ENCODE results near the gene CADM3. TPM values are rescaled to one million over a fixed set of nuclear protein-coding genes. Genes with fewer than 3 reads are reported as not detected.

The CADM3 gene
- total RNA-seq, 1 donor from 2014 or later = 5.8 TPM

DNA sequence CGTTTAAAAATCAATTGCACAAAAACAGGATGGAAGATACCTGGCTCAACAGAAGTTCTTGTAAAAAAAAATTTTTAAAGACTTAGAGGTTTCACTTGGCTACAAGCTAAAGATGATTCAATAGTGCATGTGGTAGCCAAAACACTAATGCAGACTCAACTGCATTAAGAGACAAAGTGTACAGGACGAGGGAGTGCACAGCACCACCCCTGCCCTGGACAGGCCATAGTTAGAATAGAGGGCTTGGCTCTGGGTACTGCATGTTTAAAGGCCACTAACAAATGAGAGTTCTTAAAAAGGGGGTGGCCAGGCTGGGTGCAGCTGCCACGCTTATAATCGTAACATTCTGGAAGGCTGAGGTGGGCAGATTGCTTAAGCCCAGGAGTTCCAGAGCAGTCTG lies 41.2 kb downstream of the CADM3 start:
- Mint-ChIP-seq H3K4me3 (no peak overlapping the region), H3K27me3 (peaks cover 74% of the 10 kb centered on the region), H3K27ac (no peak overlapping the region), H3K4me1 (ENCODE audit: unreplicated experiment) (no peaks in the 10 kb centered on the region), H3K9me3 (no peaks in the 10 kb centered on the region), H3K36me3 (no peaks in the 10 kb centered on the region)
- TF ChIP-seq, protein P1, sequence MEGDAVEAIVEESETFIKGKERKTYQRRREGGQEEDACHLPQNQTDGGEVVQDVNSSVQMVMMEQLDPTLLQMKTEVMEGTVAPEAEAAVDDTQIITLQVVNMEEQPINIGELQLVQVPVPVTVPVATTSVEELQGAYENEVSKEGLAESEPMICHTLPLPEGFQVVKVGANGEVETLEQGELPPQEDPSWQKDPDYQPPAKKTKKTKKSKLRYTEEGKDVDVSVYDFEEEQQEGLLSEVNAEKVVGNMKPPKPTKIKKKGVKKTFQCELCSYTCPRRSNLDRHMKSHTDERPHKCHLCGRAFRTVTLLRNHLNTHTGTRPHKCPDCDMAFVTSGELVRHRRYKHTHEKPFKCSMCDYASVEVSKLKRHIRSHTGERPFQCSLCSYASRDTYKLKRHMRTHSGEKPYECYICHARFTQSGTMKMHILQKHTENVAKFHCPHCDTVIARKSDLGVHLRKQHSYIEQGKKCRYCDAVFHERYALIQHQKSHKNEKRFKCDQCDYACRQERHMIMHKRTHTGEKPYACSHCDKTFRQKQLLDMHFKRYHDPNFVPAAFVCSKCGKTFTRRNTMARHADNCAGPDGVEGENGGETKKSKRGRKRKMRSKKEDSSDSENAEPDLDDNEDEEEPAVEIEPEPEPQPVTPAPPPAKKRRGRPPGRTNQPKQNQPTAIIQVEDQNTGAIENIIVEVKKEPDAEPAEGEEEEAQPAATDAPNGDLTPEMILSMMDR (conservative IDR thresholded peaks at IDR 0.05) = no peak
- DNase-seq (ENCODE audit: extremely low spot score, unreplicated experiment) = no peak

DNA sequence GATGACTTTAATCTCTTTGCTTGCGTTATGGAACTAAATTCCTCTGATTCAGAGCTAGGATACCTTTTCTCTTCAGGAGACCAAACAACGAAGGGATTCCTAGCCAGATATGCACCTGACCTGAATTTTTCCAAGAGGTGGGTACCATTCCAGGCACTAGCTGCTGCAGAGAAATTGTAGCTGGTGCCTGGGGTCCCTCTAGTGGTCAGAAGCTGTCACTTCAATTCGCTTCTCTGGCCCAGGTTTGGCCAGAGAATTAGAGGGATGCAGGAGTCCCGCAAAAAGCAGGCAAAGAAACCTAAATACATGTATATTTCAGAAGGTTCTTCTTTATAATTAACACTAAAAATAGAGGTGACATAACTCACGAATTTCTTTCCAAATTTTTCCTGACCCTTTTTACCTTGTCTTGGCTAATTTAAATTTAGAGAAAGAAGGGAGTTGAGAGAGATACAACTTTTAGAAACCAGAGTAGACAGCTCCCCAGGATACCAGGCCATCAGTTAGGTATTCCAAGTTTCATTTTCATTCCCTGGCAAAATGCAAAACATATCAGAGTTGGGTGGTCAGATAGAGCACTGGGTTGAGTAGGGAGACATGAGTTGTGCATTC lies 42.8 kb downstream of the CADM3 start:
- DNase-seq (ENCODE audit: extremely low spot score, unreplicated experiment) = no peak
- Mint-ChIP-seq H3K27me3 (peaks cover 62% of the 10 kb centered on the region), H3K4me3 (no peak overlapping the region)

GRCh38 chr1:159218649-159219636 lies 47.5 kb downstream of the CADM3 start:
- Mint-ChIP-seq H3K36me3 (no peaks in the 10 kb centered on the region), H3K4me3 (no peak overlapping the region), H3K4me1 (ENCODE audit: unreplicated experiment) (no peaks in the 10 kb centered on the region), H3K9me3 (no peaks in the 10 kb centered on the region), H3K27me3 (peaks cover 32% of the 10 kb centered on the region), H3K27ac (no peak overlapping the region)
- TF ChIP-seq, protein P1 (conservative IDR thresholded peaks at IDR 0.05) = no peak
- peak; percentile 63 for DNase-seq (ENCODE audit: extremely low spot score, unreplicated experiment)

More for the DNA sequence above, 42.8 kb downstream of the CADM3 start:
- no peaks in the 10 kb centered on the region for H3K36me3 Mint-ChIP-seq
- H3K4me1 Mint-ChIP-seq (ENCODE audit: unreplicated experiment) = no peaks in the 10 kb centered on the region
- H3K9me3 Mint-ChIP-seq = no peaks in the 10 kb centered on the region
- TF ChIP-seq, protein P1 (conservative IDR thresholded peaks at IDR 0.05) = peak; percentile 90
- H3K27ac Mint-ChIP-seq = no peak overlapping the region

DNA sequence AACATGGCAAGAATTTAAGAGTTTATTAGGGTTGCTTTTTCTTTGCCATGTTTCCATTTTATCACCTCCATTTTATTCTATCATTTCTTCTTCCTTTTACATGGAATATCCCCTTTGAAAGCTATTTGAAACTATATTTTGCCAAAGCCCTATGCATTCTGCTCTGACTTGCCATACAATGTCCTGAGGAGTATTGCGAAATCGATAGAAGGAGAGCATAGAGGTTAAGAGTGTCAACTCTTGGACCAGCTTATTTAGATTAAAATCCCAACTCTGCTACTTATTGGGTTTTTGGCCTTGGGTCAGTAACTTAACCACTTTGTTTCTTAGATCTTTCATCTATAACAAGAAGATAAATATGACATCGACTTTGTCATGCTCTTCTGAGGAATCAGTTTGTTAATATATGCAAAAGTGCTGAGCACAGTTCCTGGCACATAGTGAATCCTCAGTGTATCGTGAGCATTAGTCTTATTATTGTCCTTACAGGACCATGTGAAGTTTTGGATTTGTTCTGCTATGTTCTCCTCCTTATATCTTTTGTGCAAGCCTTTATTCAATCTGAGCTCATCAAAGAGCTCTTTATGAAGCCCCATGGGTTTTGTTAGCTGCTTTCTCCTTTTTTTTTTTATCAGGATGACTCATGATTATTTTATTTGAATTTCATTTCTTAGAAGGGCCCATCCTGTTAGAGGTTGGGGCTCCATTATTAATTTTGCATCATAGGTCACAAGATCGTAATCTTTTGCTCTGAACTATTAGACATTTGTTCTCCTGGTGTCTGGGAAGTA lies 50.9 kb downstream of the CADM3 start:
- Mint-ChIP-seq H3K4me1 (ENCODE audit: unreplicated experiment) (no peaks in the 10 kb centered on the region), H3K9me3 (no peaks in the 10 kb centered on the region), H3K4me3 (no peak overlapping the region), H3K36me3 (no peaks in the 10 kb centered on the region), H3K27ac (no peak overlapping the region), H3K27me3 (peaks cover 17% of the 10 kb centered on the region)
- TF ChIP-seq, protein P1 (conservative IDR thresholded peaks at IDR 0.05) = no peak
- DNase-seq (ENCODE audit: extremely low spot score, unreplicated experiment) = no peak

DNA sequence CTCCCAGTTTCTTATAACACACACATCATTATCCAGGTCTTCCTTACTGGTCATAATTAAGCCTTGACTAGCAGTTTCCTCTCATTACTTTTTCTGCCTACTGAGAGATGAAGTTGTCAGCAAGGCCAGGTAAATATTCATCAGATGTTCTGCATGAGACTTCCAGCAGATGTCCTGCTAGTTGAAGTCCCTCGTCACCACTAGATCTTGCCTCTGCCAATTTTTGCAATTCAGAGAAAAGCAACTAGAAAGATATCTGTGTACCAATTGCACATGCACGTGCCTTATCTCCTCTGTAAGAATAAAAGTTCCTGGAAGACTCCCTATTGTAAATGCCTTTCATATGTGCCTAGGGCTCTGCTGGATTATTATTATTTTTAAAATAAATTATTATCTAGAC lies 51.6 kb downstream of the CADM3 start:
- no peaks in the 10 kb centered on the region for H3K9me3 Mint-ChIP-seq
- peaks cover 11% of the 10 kb centered on the region for H3K27me3 Mint-ChIP-seq
- no peaks in the 10 kb centered on the region for H3K36me3 Mint-ChIP-seq
- H3K4me3 Mint-ChIP-seq = no peak overlapping the region
- H3K27ac Mint-ChIP-seq = no peak overlapping the region
- TF ChIP-seq, protein P1 (conservative IDR thresholded peaks at IDR 0.05) = no peak
- H3K4me1 Mint-ChIP-seq (ENCODE audit: unreplicated experiment) = no peaks in the 10 kb centered on the region
- DNase-seq (ENCODE audit: extremely low spot score, unreplicated experiment) = no peak

Data from type B pancreatic cell (in vitro differentiated cells).